Measurements from ENCODE around the gene ALG12. TPM values are rescaled to one million over a fixed set of nuclear protein-coding genes. Genes with fewer than 3 reads are reported as not detected.

Gene ALG12
- total RNA-seq, 2 experiments from 2014 or later, result 16.3 to 17.4 TPM

DNA sequence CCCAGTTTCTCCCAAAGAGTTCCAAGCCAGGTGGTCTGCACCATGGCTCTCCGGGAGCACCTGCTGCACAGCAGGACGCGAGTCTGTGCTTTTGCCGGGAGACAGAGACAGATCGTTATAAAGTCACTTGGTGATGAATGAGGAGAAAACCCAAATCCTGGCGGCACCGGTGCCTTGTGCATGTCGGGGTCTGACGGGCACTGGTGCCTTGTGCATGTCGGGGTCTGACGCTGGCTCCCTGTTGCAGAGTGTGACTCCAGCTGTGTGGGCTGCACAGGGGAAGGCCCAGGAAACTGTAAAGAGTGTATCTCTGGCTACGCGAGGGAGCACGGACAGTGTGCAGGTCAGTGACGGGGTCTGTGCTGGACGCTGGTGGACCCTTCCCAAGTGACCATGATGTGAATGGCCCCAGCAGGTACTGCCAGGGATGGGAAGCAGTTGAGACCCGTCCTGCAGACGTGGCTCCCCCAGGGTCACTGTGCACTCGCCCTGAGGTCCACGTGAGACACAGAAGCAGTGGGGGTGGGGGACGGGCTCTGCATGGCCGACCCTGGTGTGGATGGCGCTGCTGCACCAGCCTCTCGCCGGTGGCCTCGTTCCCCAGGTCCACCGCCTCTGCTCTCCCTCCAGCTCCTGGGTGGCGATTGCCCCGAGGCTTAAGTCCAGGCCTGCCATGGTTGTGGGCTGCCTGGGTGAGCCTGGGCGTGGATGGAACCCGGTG, 6.0 kb upstream of the ALG12 start:
- ChIA-PET POLR2A (no interaction called here), CTCF (interaction anchor here (0.9 to 2.4 kb wide), 3 partner anchors 9 to 157 kb away, joined by 3 to 17 read pairs (median 3); no protein-coding TSS in a partner anchor)
- DNase-seq (no peak), ATAC-seq (no peak)
- Mint-ChIP-seq H3K27me3 (ENCODE audit: low read depth) (no peaks in the 10 kb centered on the region), H3K4me3 (no peak overlapping the region), H3K4me1 (ENCODE audit: low read depth) (peaks cover 51% of the 10 kb centered on the region), H3K27ac (peak overlapping the region; percentile 95), H3K9me3 (ENCODE audit: insufficient read depth) (no peaks in the 10 kb centered on the region), H3K36me3 (ENCODE audit: low read depth) (peaks cover 41% of the 10 kb centered on the region)

GRCh38 chr22:49923445-49923844, 5.2 kb upstream of the ALG12 start:
- Mint-ChIP-seq H3K27ac (peak overlapping the region; percentile 39), H3K4me3 (no peak overlapping the region), H3K27me3 (ENCODE audit: low read depth) (no peaks in the 10 kb centered on the region), H3K4me1 (ENCODE audit: low read depth) (peaks cover 51% of the 10 kb centered on the region), H3K9me3 (ENCODE audit: insufficient read depth) (no peaks in the 10 kb centered on the region), H3K36me3 (ENCODE audit: low read depth) (peaks cover 41% of the 10 kb centered on the region)
- POLR2A ChIA-PET, result no interaction called here
- CTCF ChIA-PET, result interaction anchor here (0.9 to 1.4 kb wide), 2 partner anchors 8 to 107 kb away, joined by 3 read pairs; no protein-coding TSS in a partner anchor
- ATAC-seq, result no peak
- no peak for DNase-seq

- ChIA-PET POLR2A (no interaction called here), CTCF (interaction anchor here (1.4 kb wide), 1 partner anchor 107 kb away, joined by 3 read pairs; no protein-coding TSS in a partner anchor)
- no peaks in the 10 kb centered on the region for H3K27me3 Mint-ChIP-seq (ENCODE audit: low read depth)
- no peaks in the 10 kb centered on the region for H3K9me3 Mint-ChIP-seq (ENCODE audit: insufficient read depth)
- no peak for DNase-seq
- H3K36me3 Mint-ChIP-seq (ENCODE audit: low read depth), result peaks cover 41% of the 10 kb centered on the region
- no peak overlapping the region for H3K4me3 Mint-ChIP-seq
- H3K27ac Mint-ChIP-seq, result peak overlapping the region; percentile 39
- no peak for ATAC-seq
- peaks cover 51% of the 10 kb centered on the region for H3K4me1 Mint-ChIP-seq (ENCODE audit: low read depth)
Measured at GRCh38 chr22:49922926-49923325, 4.7 kb upstream of the ALG12 start.

GRCh38 chr22:49922484-49922883, 4.2 kb upstream of the ALG12 start:
- H3K27me3 Mint-ChIP-seq (ENCODE audit: low read depth), result no peaks in the 10 kb centered on the region
- peaks cover 38% of the 10 kb centered on the region for H3K36me3 Mint-ChIP-seq (ENCODE audit: low read depth)
- no peak for DNase-seq
- ATAC-seq, result no peak
- no peak overlapping the region for H3K4me3 Mint-ChIP-seq
- CTCF ChIA-PET, result no interaction called here
- peaks cover 51% of the 10 kb centered on the region for H3K4me1 Mint-ChIP-seq (ENCODE audit: low read depth)
- H3K9me3 Mint-ChIP-seq (ENCODE audit: insufficient read depth), result no peaks in the 10 kb centered on the region
- no peak overlapping the region for H3K27ac Mint-ChIP-seq
- POLR2A ChIA-PET, result no interaction called here

DNA sequence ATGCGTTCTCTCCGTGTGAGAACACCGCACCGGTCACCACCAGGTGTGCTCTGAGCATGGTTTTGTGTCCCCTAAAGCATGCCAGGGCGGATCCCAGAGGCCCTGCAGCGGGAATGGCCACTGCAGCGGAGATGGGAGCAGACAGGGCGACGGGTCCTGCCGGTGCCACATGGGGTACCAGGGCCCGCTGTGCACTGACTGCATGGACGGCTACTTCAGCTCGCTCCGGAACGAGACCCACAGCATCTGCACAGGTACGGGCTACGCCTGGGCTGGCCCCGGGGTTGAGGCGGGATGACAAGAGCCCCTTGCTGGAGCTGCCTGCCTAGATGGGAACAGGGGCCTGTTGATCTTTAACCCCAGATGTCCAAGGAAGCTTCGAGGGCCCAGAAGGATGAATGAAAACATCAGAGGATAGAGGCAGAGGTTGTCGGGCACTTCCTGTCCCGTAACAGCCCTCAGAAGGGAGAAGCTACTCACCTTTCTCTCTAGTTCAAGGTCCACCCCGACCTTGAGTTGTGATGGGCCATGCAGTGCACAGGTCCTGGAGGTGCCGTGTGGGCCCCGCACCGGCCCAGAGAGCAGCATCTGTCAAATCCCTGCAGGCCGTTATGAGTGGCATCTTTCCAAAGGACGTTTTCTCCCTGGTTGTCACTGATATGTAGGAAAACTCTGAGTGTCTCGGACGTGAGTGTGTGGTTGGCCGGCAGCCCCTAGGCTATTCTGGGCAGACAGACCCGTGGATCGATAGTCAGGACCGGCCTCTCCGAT, 3.5 kb upstream of the ALG12 start:
- peaks cover 37% of the 10 kb centered on the region for H3K36me3 Mint-ChIP-seq (ENCODE audit: low read depth)
- no peak overlapping the region for H3K27ac Mint-ChIP-seq
- ATAC-seq (no peak), DNase-seq (no peak)
- peaks cover 53% of the 10 kb centered on the region for H3K4me1 Mint-ChIP-seq (ENCODE audit: low read depth)
- H3K27me3 Mint-ChIP-seq (ENCODE audit: low read depth), result no peaks in the 10 kb centered on the region
- H3K4me3 Mint-ChIP-seq, result no peak overlapping the region
- ChIA-PET POLR2A (interaction anchor here (0.8 kb wide), 1 partner anchor 9 kb away, joined by 3 read pairs; no protein-coding TSS in a partner anchor), CTCF (no interaction called here)
- H3K9me3 Mint-ChIP-seq (ENCODE audit: insufficient read depth), result no peaks in the 10 kb centered on the region

DNA sequence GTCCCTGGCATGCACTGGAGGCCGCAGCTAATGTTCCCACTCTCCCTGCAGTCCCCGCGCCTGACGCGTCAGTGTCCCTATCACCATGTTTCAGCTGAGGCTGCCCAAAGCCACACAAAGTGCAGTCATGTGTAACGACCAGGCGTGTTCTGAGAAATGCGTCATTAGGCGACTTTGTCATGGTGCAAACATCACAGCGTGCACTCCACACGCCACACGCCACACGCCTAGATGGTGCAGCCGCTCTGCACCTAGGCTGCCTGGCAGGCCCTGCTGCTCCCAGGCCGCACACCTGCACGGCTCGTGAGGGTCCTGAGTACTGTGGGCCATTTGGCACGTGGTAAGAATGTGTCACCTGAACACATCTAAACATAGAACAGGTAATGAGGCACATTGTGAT, 2.6 kb upstream of the ALG12 start:
- POLR2A ChIA-PET, result no interaction called here
- peaks cover 37% of the 10 kb centered on the region for H3K36me3 Mint-ChIP-seq (ENCODE audit: low read depth)
- no peak for DNase-seq
- ATAC-seq, result no peak
- H3K27ac Mint-ChIP-seq, result no peak overlapping the region
- no peaks in the 10 kb centered on the region for H3K27me3 Mint-ChIP-seq (ENCODE audit: low read depth)
- peaks cover 53% of the 10 kb centered on the region for H3K4me1 Mint-ChIP-seq (ENCODE audit: low read depth)
- peak overlapping the region; percentile 43 for H3K4me3 Mint-ChIP-seq
- no peaks in the 10 kb centered on the region for H3K9me3 Mint-ChIP-seq (ENCODE audit: insufficient read depth)
- CTCF ChIA-PET, result no interaction called here

- ChIA-PET POLR2A (interaction anchor here (1.0 to 1.7 kb wide), 3 partner anchors 44 to 93 kb away, joined by 3 to 7 read pairs (median 3); no protein-coding TSS in a partner anchor), CTCF (interaction anchor here (1.1 kb wide), 1 partner anchor 151 kb away, joined by 4 read pairs; no protein-coding TSS in a partner anchor)
- ATAC-seq, result no peak
- Mint-ChIP-seq H3K36me3 (ENCODE audit: low read depth) (peaks cover 31% of the 10 kb centered on the region), H3K4me1 (ENCODE audit: low read depth) (peaks cover 39% of the 10 kb centered on the region), H3K4me3 (peak overlapping the region; percentile 75), H3K9me3 (ENCODE audit: insufficient read depth) (no peaks in the 10 kb centered on the region), H3K27ac (peak overlapping the region; percentile 70), H3K27me3 (ENCODE audit: low read depth) (no peaks in the 10 kb centered on the region)
- DNase-seq, result no peak
Measured at GRCh38 chr22:49918911-49919881, 958 bp upstream of the ALG12 start.

DNA sequence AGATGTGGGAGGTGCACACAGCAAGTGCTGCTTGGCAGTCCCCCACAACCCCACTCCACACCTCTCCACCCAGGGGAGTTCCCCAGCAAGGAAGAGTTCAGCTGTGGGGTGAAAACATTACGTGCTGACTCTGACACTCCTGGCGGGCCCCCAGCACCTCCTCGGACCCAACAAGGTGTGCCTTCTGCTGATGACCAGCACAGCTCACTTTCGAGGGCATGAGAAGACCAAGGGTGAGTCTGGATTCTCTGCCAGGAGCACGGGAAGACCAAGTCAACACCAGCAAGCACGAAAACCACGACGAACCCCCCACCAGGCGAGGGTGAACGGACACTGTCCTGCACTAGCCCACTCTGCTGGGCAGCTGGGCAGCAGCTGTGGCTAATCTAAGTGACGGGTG, 1.4 kb downstream of the ALG12 start:
- ATAC-seq, result no peak

DNA sequence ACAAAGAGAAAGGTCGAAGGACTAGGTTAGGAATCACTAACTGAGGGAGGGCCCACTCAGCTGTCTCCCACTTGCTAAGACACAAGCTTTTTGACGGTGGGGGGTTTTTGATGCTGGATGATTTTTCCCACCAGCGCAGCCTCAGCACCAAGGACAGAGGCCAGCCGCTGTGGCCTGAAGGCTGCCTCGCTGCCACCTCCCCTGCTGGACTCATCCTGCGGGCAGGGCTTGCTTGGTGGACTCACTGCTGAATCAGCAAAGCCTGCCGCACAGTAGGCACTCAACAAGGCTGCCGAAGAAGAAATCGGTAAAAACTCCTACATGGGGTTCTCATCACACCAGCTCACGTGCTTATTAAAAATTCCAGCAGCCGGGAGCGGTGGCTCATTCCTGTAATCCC, 2.6 kb downstream of the ALG12 start:
- ATAC-seq (no peak), DNase-seq (no peak)
- H3K27ac Mint-ChIP-seq, result no peak overlapping the region
- H3K27me3 Mint-ChIP-seq (ENCODE audit: low read depth), result no peaks in the 10 kb centered on the region
- H3K4me3 Mint-ChIP-seq, result no peak overlapping the region
- ChIA-PET CTCF (interaction anchor here (1.0 to 1.3 kb wide), 2 partner anchors 8 to 148 kb away, joined by 3 to 4 read pairs; no protein-coding TSS in a partner anchor), POLR2A (interaction anchor here (1.1 kb wide), 1 partner anchor 10 kb away, joined by 3 read pairs; no protein-coding TSS in a partner anchor)
- H3K9me3 Mint-ChIP-seq (ENCODE audit: insufficient read depth), result no peaks in the 10 kb centered on the region
- H3K36me3 Mint-ChIP-seq (ENCODE audit: low read depth), result peaks cover 22% of the 10 kb centered on the region
- peaks cover 26% of the 10 kb centered on the region for H3K4me1 Mint-ChIP-seq (ENCODE audit: low read depth)

More for the DNA sequence above, 1.4 kb downstream of the ALG12 start:
- Mint-ChIP-seq H3K4me3 (peak overlapping the region; percentile 81), H3K27me3 (ENCODE audit: low read depth) (no peaks in the 10 kb centered on the region), H3K36me3 (ENCODE audit: low read depth) (peaks cover 27% of the 10 kb centered on the region), H3K27ac (peak overlapping the region; percentile 85), H3K9me3 (ENCODE audit: insufficient read depth) (no peaks in the 10 kb centered on the region), H3K4me1 (ENCODE audit: low read depth) (peaks cover 27% of the 10 kb centered on the region)
- ChIA-PET CTCF (interaction anchor here (0.6 to 1.0 kb wide), 2 partner anchors 114 to 125 kb away, joined by 3 read pairs; no protein-coding TSS in a partner anchor), POLR2A (interaction anchor here (0.7 kb wide), 1 partner anchor 9 kb away, joined by 4 read pairs; no protein-coding TSS in a partner anchor)
- DNase-seq, result no peak

DNA sequence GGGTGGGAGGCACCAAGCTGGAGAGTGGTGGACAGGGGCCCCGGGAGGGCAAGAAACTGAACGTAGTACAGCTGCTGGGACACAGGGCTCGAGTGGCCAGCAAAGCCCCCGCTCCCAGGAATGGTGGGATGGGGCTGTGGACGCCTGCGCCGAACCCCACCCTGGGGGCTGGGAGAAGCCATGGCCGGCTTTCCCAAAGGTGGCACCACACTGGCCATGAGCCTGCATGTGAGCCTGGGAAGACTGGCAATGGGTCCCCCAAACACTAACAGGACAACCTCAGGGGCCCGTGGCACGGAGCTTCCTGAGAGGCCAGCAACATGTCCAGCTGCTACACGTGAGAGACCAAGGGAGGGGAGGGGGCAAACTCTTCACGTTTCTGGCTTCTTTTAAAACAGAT, 4.0 kb downstream of the ALG12 start:
- no peak overlapping the region for H3K27ac Mint-ChIP-seq
- ATAC-seq, result no peak
- no peaks in the 10 kb centered on the region for H3K9me3 Mint-ChIP-seq (ENCODE audit: insufficient read depth)
- no peak overlapping the region for H3K4me3 Mint-ChIP-seq
- peaks cover 18% of the 10 kb centered on the region for H3K36me3 Mint-ChIP-seq (ENCODE audit: low read depth)
- no peaks in the 10 kb centered on the region for H3K27me3 Mint-ChIP-seq (ENCODE audit: low read depth)
- no peak for DNase-seq
- POLR2A ChIA-PET, result no interaction called here
- CTCF ChIA-PET, result interaction anchor here (1.3 kb wide), 1 partner anchor 147 kb away, joined by 4 read pairs; no protein-coding TSS in a partner anchor
- H3K4me1 Mint-ChIP-seq (ENCODE audit: low read depth), result peaks cover 13% of the 10 kb centered on the region

- no peak overlapping the region for H3K27ac Mint-ChIP-seq
- ATAC-seq, result no peak
- H3K9me3 Mint-ChIP-seq (ENCODE audit: insufficient read depth), result no peaks in the 10 kb centered on the region
- H3K36me3 Mint-ChIP-seq (ENCODE audit: low read depth), result peaks cover 22% of the 10 kb centered on the region
- peaks cover 13% of the 10 kb centered on the region for H3K4me1 Mint-ChIP-seq (ENCODE audit: low read depth)
- POLR2A ChIA-PET, result no interaction called here
- H3K4me3 Mint-ChIP-seq, result no peak overlapping the region
- CTCF ChIA-PET, result no interaction called here
- no peaks in the 10 kb centered on the region for H3K27me3 Mint-ChIP-seq (ENCODE audit: low read depth)
- DNase-seq, result no peak
Measured at GRCh38 chr22:49913446-49913845, 4.8 kb downstream of the ALG12 start.

All from activated CD8-positive, alpha-beta T cell treated with anti-CD3 and anti-CD28 coated beads, Interleukin-2, amount 10 ng/mL, durations not matched to agents 7 days and 5 days (primary cell).